ENCODE measurements around the gene TRPC4. TPM values are rescaled to one million over a fixed set of nuclear protein-coding genes. Genes with fewer than 3 reads are reported as not detected.
"Not testable (repeated sequence)": the region's sequence is repeated elsewhere in the genome, so short reads cannot be mapped to it uniquely, and the experiment has no call there.

The TRPC4 gene
- total RNA-seq, 2 experiments from 2014 or later: not detected

- H3K27me3 Mint-ChIP-seq: no peaks in the 10 kb centered on the region
- H3K36me3 Mint-ChIP-seq (ENCODE audit: low read depth): no peaks in the 10 kb centered on the region
- ChIA-PET CTCF (no interaction called here), POLR2A (no interaction called here)
- no peak for TF ChIP-seq CTCF (IDR thresholded peaks at IDR 0.05)
- H3K4me1 Mint-ChIP-seq (ENCODE audit: low read depth): no peaks in the 10 kb centered on the region
- H3K27ac Mint-ChIP-seq: no peak overlapping the region
- H3K4me3 Mint-ChIP-seq: no peak overlapping the region
- DNase-seq (no peak), ATAC-seq (no peak)
- intact Hi-C loops (cut with micrococcal nuclease): no loop called here
- no peaks in the 10 kb centered on the region for H3K9me3 Mint-ChIP-seq
Observed at GRCh38 chr13:37596805-37597204, 272.8 kb downstream of the TRPC4 start.

GRCh38 chr13:37595162-37595561 is 274.4 kb downstream of the TRPC4 start:
- Mint-ChIP-seq H3K27me3 (no peaks in the 10 kb centered on the region), H3K36me3 (ENCODE audit: low read depth) (no peaks in the 10 kb centered on the region), H3K27ac (no peak overlapping the region), H3K4me1 (ENCODE audit: low read depth) (no peaks in the 10 kb centered on the region), H3K9me3 (peaks cover 2% of the 10 kb centered on the region), H3K4me3 (no peak overlapping the region)
- CTCF ChIA-PET: no interaction called here
- TF ChIP-seq CTCF (IDR thresholded peaks at IDR 0.05): no peak
- DNase-seq (no peak), ATAC-seq (no peak)
- POLR2A ChIA-PET: no interaction called here
- intact Hi-C loops (cut with micrococcal nuclease): no loop called here

- H3K4me3 Mint-ChIP-seq: no peak overlapping the region
- peaks cover 2% of the 10 kb centered on the region for H3K9me3 Mint-ChIP-seq
- no peaks in the 10 kb centered on the region for H3K27me3 Mint-ChIP-seq
- H3K4me1 Mint-ChIP-seq (ENCODE audit: low read depth): no peaks in the 10 kb centered on the region
- no peak for TF ChIP-seq CTCF (IDR thresholded peaks at IDR 0.05)
- no peak overlapping the region for H3K27ac Mint-ChIP-seq
- ChIA-PET POLR2A (no interaction called here), CTCF (no interaction called here)
- no peak for DNase-seq
- ATAC-seq: no peak
- intact Hi-C loops (cut with micrococcal nuclease): no loop called here
- H3K36me3 Mint-ChIP-seq (ENCODE audit: low read depth): no peaks in the 10 kb centered on the region
Observed at GRCh38 chr13:37594550-37594949, 275.0 kb downstream of the TRPC4 start.

GRCh38 chr13:37589381-37589780 is 280.2 kb downstream of the TRPC4 start:
- H3K4me1 Mint-ChIP-seq (ENCODE audit: low read depth); ATAC-seq; H3K27me3 Mint-ChIP-seq; H3K36me3 Mint-ChIP-seq (ENCODE audit: low read depth); DNase-seq; CTCF ChIA-PET; intact Hi-C loops (cut with micrococcal nuclease); POLR2A ChIA-PET; H3K27ac Mint-ChIP-seq; H3K9me3 Mint-ChIP-seq; H3K4me3 Mint-ChIP-seq: not testable (repeated sequence)

GRCh38 chr13:37587236-37587635 is 282.3 kb downstream of the TRPC4 start:
- Mint-ChIP-seq H3K27ac (no peak overlapping the region), H3K9me3 (peaks cover 3% of the 10 kb centered on the region), H3K27me3 (no peaks in the 10 kb centered on the region), H3K4me3 (no peak overlapping the region), H3K36me3 (ENCODE audit: low read depth) (no peaks in the 10 kb centered on the region), H3K4me1 (ENCODE audit: low read depth) (no peaks in the 10 kb centered on the region)
- ChIA-PET POLR2A (no interaction called here), CTCF (no interaction called here)
- no peak for ATAC-seq
- TF ChIP-seq CTCF (IDR thresholded peaks at IDR 0.05): no peak
- DNase-seq: no peak
- intact Hi-C loops (cut with micrococcal nuclease): no loop called here
